Measurements from ENCODE around the gene RAD18.

Gene RAD18

DNA sequence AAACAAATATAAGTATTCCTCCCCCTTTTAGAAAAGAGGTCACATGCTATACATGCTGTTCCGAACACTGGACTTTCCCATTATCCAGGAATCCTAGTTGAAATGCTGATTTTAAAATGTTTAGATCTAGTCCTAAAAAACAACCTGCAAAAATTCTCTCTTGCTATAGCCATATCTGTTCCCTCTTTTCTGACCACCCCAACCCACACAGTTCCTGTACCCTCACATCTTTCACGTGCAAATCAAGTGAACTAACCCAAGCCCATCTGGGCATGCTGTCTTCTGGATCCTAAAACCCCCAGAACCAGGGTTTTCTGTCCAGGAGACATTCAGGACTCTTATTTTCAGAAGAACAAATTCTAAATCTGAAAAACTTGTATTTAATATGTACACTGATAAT lies 67.4 kb downstream of the RAD18 start:
- no peak for DNase-seq (ENCODE audit: low spot score)

DNA sequence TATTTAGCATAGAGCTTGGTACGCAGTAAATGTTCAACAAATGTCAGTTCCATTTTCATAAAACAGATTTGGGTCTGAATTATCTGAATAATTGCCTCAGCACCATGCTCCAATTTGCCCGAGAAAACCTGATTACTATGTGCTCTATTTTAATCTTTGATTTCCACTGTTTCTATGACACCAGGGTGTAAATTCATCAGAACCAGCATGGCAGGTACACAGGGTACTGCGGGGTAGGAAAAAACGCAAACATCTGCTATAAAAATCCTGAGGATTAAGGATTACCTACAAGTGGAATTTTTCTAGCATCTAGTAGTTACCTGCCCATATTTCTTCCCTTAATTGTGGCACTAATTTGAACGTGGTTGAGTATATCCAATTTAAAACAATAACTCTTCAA lies 70.3 kb downstream of the RAD18 start:
- DNase-seq (ENCODE audit: low spot score) = no peak

DNA sequence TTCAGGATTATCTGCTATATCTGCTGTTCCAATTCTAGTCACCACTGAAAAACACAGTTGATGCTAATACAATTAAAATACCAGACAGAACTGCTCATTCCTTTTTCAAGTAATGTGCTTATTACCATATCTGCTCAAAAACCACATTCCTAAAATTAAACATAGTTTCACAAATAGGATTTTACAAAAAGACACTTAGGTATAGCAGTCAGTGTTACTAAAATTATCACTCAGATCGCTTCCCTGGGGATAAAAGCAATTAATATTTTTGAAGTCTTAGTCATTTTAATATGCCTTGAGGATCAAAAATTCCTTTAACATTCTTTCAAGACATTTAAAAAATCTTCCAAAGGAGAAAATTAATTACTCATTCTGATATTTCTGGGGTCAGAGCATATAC lies 71.5 kb downstream of the RAD18 start:
- no peak for DNase-seq (ENCODE audit: low spot score)

DNA sequence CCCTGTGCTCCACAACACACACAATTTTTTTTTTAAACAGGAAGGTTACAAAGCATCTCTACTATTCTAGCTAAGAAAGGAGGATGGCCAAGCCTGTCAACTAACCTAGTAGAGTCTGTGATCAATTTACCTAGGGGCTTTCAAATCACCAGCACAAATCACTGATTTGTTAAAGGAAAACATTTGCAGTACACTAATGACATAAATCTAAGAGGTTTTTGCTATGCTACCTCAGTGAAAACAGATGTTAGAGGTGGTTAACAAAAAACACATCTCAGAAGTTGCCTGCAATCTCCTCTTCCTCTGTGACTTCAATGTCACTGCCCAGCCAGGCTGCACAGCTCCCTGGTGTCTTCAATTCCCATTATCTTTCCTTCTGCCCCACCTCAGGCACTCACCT lies 72.0 kb downstream of the RAD18 start:
- no peak for DNase-seq (ENCODE audit: low spot score)

DNA sequence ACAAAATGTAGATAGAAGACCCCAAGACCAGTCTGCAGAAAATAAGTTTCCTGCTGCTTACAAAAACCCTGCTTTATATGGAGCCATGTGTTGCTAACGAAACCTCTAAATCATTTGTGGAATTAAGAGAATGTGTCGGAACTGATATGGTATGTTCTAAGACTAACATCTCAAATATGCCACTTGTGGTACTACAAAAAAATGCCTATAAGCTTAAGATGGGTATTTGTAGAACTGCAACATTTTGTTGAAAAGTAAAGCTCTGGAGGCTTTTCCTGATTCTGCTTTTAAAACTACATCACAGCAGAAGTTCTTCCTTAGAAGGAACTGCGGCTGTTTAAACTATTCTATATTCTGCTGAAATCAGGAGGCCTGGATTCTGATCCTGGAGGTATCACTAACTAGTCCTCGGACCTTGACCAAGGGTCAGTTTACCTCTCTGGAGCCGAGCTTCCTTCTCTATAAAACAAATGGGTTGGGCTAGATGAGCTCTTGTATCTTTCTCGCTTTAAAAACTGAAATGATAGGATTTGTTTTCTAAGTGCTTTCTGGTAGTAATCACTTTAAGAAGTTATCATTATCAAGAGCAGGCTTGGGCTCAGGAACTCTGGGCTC lies 74.9 kb downstream of the RAD18 start:
- DNase-seq (ENCODE audit: low spot score) = no peak

DNA sequence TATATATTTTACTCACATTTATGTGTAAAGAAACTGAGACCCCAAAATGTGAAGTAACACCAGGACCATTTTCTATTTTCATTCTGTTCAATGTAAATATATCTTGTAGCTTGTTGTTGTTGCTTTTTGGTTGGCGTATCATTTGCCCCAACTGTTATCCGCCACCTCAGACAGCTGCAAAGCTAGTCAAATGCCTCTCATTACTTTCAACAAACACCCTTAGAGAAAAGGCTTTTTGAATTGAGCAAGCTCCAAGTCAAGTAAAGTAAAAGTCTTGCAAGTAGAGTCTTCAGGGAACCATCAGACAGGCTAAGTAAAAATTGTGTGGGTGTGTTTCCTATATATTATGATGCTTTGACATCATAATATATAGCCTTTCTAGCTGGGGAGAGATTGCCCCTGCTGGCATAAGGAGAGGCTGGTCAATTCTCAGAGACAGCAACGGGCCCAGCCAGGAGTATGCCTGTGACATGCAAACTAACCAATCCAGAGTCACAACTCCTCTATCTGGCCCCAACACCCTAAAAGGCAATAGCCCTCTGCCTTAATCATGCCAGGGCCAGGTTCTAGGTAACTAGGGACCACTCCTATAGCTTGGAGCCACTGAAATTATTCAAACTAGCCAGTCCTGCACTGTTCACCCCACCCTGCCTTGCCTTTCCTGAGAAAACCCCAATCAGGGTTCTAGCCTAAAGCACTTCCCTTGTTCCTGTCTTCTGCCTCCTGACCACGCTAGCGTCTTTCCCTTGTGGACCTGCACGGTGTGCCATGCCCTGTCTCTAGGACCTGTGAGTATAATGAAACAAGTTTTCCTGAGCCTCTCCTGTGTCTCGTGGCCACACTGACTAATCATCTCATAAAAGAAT lies 75.6 kb downstream of the RAD18 start:
- DNase-seq (ENCODE audit: low spot score) = no peak

DNA sequence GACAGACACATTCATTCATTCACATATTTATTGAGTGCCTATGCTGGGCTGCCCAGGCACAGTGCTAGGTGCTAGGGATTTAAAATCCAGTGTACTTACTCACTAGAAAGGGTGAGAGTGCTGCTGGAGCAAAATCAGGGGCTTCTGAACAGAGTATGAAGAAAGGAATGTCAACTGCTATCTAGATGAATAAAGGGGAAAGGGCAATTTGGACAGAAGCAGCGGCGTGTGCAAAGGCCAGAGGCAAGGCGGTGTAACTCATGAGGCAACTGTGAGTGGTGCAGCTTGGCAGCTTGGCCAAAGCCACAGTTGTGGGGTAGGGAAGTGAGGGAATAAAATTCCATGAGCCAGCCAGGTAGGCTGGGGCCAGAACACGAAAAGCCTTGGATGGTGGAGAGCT lies 76.7 kb downstream of the RAD18 start:
- DNase-seq (ENCODE audit: low spot score) = no peak

DNA sequence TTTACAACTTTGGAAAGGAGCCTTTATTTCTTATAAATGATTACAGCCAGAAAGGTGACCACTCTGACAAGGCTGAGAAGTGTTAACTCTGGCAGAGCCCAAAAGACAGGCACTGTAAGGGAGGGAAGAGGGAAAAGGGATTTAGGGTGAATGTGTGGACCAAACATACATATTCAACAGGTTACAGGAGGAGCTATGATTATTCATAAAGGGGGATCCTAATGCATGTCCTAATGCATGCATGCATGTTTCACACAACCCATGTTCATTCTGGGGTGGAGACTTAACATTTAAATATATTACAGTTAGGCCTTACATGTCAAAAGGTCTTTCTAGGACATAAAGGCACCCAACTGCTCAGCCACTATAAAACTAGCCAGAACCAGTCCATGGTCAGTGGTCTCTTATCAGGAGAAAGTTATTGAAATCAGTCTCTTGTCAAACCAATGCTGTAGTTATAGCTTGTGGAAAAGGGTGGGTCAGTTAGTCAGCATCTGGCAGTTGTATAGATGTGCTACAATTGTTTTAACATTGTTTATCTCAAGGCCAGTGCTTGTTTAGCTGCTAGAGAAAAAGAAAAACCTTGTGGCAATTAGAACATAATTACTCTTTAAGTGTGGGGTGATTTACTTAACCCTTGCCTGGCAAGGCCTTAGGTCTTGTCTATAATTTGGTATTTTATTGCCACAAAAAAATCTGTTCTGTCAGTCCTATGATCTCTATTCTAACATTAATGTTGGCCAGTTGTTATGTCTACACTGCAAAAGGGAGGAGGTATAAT lies 77.5 kb downstream of the RAD18 start:
- no peak for DNase-seq (ENCODE audit: low spot score)

DNA sequence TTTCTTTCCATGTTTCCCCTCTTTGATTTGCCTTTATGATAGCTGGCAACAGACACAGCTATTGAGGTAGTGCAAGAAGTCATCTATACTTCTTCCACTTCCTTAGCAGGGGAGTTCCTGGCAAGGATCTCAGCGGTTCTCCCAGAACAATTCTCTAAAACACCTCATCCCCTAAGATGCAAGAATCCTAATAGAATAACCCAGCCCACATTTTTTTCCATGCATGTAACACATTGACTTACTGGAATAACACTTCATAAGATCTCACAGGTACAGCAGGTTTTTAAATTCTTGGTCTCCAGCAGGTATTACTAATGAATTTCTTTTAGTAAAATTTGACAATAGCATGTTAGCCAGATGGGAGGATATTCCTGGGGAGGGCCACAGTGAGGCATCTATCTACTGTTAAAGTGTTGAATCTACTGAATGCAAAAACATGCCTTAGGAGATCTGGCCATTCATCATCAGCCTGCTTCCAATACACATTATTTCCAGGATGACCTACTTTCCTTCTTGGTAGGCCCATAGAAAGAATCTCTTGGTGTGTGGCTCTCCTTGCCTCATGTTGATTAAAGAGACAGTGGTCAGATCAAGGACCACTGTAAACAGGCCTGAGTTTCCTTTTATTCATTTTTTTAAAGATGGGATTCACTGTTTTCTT lies 78.5 kb downstream of the RAD18 start:
- no peak for DNase-seq (ENCODE audit: low spot score)

DNA sequence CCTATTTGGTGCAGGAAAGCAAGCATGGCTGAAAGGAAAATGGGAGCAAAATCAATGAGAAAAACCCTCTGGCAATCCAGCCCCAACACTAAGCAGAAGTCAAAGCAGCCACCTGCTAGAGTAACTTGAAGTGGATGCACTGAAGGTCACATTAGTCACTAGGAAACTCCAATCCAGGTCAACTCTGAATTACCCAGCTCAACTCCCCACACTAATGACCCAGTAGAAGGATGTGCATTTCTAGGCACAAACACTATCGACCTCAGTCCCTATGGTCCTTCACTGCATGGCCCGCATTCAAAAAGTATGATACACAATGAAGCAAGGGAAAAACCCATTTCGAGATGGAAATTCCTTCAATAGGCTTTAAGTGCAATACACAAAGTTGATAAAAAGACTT lies 80.6 kb downstream of the RAD18 start:
- DNase-seq (ENCODE audit: low spot score) = no peak

DNA sequence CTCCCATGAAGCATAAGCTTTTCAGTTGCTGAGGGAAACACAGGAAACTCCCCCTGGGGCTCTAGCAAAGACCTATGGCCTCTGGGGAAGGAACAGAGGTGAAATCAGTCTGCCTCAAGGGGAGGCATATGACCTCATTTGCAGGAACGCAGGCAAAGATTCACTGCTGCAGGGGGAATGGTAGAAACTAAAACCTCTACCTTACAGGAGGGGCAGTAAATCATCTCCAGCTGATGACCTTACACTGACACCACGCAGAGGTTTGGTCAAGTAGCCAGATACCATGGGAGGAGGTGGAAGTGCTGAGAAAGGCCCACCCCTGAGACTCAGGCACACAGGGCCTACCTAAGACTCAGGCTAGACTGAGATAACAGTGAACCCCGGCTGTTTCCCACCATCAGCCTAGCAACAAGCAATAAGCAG lies 81.1 kb downstream of the RAD18 start:
- DNase-seq (ENCODE audit: low spot score) = no peak

DNA sequence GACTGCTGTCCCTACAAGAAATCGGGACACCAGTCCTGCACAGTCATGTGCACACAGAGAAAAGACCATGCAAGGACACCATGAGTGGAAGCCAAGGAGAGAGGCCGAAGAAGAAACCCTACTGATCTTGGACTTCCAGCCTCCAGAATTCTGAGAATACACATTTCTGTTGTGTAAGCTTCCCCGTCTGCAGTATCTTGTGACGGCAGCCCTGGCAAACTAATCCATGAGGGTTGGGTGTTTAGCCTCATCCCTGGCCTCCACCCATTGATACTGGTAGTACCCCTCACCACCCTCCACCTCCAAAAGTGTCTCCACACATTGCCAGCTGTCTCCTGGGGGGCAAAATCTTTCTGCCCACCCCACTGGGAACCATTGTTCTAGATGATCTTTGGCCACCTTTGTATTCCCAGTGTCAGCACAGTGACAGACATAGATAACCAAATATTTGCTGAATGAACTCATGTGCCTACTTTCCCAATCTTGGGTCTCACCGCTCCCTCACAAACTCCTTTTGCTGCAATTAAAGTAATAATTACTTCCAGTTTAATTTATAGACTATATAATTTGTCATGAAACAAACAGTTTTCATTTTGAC lies 83.8 kb downstream of the RAD18 start:
- DNase-seq (ENCODE audit: low spot score) = no peak

DNA sequence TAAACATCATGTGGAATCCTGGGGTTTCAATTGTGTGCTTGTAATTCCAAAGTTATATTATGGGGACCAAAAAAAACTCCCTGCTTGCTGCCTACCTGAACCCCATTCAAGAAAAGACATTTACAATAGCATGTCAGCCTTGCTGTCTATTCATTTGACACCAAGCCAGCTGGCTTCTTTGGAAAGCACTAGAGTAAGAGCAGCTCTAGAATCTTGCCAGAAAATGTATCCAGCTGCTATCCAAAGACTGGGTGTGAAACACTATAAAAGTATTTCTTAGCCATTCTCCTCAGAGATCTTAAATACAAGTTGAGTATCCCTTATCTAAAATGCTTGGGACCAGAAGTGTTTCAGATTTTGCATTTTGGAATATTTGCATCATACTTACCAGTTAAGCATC lies 87.4 kb downstream of the RAD18 start:
- no peak for DNase-seq (ENCODE audit: low spot score)

DNA sequence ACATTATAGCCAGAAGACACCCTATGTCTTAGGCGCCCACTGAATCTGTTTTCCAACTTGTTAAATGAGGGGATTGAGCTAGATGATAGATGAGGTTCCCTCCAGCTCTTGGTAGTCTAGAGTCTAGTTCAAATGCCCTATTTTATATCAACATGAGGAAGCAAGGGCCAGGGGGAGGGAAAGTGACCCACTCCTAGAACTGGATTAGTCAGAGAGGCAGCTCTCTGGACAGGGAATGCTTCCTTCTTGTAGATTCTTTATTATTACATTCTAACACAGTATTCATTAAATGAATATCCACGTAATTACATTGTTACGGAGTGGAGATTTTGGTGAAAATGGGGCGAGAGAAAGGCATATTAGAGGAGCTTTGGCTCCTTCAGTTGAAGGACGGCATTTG lies 89.5 kb downstream of the RAD18 start:
- no peak for DNase-seq (ENCODE audit: low spot score)

DNA sequence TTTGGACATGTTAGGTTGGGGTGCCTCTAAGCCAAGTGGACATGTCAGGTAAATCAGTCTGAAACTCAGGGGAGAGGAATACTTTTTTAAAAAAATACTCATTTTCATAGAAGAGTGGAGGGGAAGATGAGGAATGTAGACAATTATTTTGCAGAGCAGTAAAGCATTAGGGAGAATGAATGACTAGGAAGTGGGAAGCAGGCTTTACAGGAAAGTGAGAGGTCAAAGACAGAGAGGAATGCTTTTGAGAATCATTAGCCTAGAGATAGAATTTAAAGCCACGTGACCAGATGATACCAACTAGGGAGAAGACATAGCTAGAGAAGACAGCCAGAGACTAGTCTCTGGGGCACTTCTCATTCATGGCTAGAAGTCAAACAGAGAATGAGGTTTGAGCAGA lies 91.0 kb downstream of the RAD18 start:
- DNase-seq (ENCODE audit: low spot score) = no peak

DNA sequence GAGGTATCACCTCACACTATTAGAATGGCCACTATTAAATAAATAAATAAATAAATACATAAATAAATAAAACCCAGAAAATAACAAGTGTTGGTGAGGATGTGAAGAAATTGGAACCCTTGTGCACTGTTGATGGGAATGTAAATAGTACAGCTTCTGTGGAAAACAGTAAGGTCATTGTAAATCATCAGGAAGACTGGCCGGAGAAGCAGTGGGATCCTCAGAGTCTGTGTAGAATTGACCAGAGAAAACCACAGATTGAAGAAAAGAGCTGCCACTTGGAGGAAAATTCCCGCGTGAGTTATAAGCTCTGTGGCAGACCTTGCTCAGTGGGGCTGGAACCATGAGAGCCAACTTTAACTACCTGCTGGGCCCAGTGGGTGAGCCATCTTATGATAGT lies 92.0 kb downstream of the RAD18 start:
- DNase-seq (ENCODE audit: low spot score) = no peak

DNA sequence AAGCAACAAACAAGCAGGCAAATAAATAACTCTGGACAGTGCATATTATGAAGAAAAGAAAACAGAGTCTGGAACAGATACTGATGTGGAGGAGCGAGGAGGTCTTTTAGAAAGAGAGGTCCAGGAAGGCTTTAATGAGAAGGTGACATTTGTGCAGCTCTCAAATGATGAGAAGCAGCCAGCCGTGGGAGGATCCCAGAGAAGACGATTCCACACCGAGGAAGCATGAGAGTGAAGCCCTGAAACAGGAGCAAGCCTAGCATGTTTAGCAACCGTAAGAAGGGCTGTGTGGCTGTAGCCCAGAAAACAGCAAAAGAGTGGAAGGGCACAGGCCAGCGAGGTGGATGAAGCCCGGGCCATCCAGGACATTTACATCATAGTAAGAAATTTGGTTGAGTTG lies 93.1 kb downstream of the RAD18 start:
- no peak for DNase-seq (ENCODE audit: low spot score)

DNA sequence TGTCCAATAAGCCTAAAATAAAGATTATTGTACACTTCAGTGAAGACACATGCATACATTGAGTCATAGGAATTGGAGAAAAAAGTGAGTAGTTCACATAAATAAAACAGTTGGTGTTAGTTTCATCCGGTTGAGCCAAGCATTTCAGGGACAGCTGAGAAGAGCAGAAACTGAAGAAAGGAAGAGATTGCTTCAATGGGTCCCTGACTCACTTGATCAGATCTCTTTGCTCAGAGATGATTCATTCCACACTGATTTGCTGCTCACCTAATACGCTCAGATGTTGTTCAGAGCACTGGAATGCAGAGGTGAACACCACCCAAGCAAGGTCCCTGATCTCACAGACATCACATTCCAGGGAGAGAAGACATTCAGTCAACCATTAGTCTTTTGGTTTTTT lies 93.7 kb downstream of the RAD18 start:
- peak; percentile 85 for DNase-seq (ENCODE audit: low spot score)

DNA sequence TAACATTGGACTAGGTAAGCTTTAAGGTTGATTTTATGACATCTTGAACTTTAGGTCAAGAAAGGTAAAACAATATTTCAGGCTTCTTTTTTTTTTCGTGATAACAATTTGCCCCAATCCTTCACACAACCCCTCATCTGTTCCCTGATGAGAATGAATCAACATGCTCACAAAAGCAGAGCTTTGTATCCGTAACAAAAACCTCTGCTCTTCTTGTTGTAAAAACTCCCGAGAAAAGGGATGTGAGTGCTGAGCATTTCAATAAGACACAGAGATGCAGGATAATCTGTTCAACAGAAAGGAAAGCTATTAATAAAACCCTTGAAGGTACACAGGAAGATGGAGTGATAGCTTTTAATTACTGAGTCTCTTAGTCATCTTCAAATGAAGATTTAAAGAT lies 94.3 kb downstream of the RAD18 start:
- DNase-seq (ENCODE audit: low spot score) = no peak

DNA sequence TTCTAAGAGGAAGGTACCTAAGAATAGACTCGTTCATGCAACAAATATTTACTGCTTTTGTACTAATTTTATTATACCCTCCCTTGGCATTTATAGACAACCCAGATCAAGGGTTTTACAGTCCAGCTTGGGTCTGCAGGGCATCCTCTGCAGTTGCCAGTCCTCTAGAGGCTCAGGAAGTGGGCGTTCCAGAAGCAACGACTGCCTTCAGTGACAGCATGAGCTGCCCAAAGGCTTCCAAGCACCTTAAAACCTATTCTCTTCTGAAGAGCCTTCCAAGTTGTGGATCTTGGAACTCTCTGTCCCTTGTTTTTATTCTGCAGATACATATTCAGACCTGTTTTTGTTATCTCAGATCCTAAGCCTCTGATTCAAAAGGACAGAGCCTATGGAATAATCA lies 95.6 kb downstream of the RAD18 start:
- DNase-seq (ENCODE audit: low spot score) = no peak

DNA sequence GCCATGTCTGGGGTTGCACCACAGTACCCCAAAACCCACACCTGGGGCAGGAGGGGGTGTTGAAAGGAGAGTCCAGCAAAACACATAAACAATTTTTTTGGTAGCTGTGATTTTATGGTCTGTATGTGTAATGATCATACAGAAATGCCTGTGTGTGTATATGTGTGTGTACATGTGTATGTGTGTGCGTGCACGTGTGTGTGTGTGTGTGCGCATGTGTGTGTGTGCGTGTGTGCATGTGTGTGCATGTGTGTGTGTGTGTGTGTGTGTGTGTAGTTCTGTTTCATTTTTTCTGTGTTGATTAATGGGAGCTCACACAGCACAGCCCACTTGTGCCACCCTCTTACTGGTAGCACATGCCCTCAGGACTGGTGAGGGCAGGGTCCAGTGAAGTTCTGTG lies 97.6 kb downstream of the RAD18 start:
- DNase-seq (ENCODE audit: low spot score) = no peak
